ENCODE results near the gene NRGN.
A peak's percentile ranks its signal among the peaks of the same experiment; 100 is the strongest.

The NRGN gene

DNA sequence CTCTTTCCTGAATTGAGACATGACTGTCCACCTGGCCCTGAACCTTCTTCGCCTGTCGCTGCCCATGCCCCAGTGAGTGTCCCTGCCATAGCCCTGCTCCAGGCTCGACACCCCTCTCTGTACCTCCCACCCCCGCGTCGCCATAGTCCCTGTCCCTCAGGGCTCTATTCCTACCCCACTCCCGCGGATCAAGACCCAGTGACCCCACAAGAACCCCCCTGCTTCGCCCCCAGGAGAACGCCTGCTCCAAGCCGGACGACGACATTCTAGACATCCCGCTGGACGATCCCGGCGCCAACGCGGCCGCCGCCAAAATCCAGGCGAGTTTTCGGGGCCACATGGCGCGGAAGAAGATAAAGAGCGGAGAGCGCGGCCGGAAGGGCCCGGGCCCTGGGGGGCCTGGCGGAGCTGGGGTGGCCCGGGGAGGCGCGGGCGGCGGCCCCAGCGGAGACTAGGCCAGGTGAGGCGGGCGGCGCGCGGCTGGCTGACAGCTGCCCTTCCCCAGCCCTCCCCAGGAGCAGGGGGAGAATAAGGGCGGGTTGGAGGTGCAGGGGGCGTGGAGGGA lies 5.6 kb downstream of the NRGN start:
- Histone ChIP-seq H3K4ac (ENCODE audit: low read depth in 1 of 2, low read length in 2 of 2) (no peak overlapping the region), H3K4me3 (ENCODE audit: insufficient read depth in 1 of 2, low read depth in 1 of 2, low read length in 2 of 2) (peak overlapping the region in 1 of 2 experiments; percentile 16), H3K18ac (ENCODE audit: low read depth in 1 of 2, low read length in 2 of 2) (no peak overlapping the region), H3K4me1 (ENCODE audit: control insufficient read depth, insufficient read depth, low read depth, low read length) (peaks cover 31% of the 10 kb centered on the region), H3K23ac (ENCODE audit: low read length in 2 of 2) (peak overlapping the region in 1 of 2 experiments; percentile 36), H2AFZ (ENCODE audit: low read depth, low read length) (no peak overlapping the region), H2BK120ac (ENCODE audit: low read depth, low read length) (no peak overlapping the region), H2AK5ac (ENCODE audit: low read length, severe bottlenecking) (no peak overlapping the region), H3K4me2 (ENCODE audit: low read length, poor library complexity, severe bottlenecking) (no peak overlapping the region), H3K36me3 (ENCODE audit: control insufficient read depth in 1 of 2, insufficient read depth in 2 of 2, low read depth in 1 of 2, low read length in 2 of 2) (no peaks in the 10 kb centered on the region), H2BK12ac (ENCODE audit: low read length in 2 of 2) (no peak overlapping the region), H2BK5ac (ENCODE audit: low read depth, low read length, poor library complexity, severe bottlenecking) (no peak overlapping the region), H3K79me1 (replicated peaks; ENCODE audit: low read length, poor library complexity, severe bottlenecking) (no peaks in the 10 kb centered on the region), H3K27me3 (ENCODE audit: control insufficient read depth in 1 of 2, insufficient read depth in 1 of 2, low read length in 2 of 2) (peaks cover 64 to 98% of the 10 kb centered on the region in 2 experiments), H2BK15ac (ENCODE audit: low read depth, poor library complexity, severe bottlenecking) (no peak overlapping the region), H3K9ac (ENCODE audit: low read length) (no peak overlapping the region), H3K27ac (ENCODE audit: low read length, poor library complexity, severe bottlenecking) (no peak overlapping the region), H3K14ac (ENCODE audit: low read length in 2 of 2) (peak overlapping the region in 1 of 2 experiments; percentile 23), H4K91ac (ENCODE audit: low read length) (no peak overlapping the region), H3K9me3 (ENCODE audit: control insufficient read depth, low read length) (peaks cover 2% of the 10 kb centered on the region), H4K8ac (ENCODE audit: low read length) (no peak overlapping the region)
- no peak for DNase-seq
- WGBS: 3% methylated on average over 37 of the region's 44 CpGs

- Histone ChIP-seq H2AK5ac (ENCODE audit: low read length, severe bottlenecking) (no peak overlapping the region), H3K4me2 (ENCODE audit: low read length, poor library complexity, severe bottlenecking) (peak overlapping the region; percentile 94), H3K27ac (ENCODE audit: low read length, poor library complexity, severe bottlenecking) (no peak overlapping the region), H3K36me3 (ENCODE audit: control insufficient read depth in 1 of 2, insufficient read depth in 2 of 2, low read depth in 1 of 2, low read length in 2 of 2) (no peaks in the 10 kb centered on the region), H3K9me3 (ENCODE audit: control insufficient read depth, low read length) (peaks cover 2% of the 10 kb centered on the region), H2BK120ac (ENCODE audit: low read depth, low read length) (no peak overlapping the region), H2BK5ac (ENCODE audit: low read depth, low read length, poor library complexity, severe bottlenecking) (no peak overlapping the region), H3K4me3 (ENCODE audit: insufficient read depth in 1 of 2, low read depth in 1 of 2, low read length in 2 of 2) (peak overlapping the region; percentile 46 to 78), H3K23ac (ENCODE audit: low read length in 2 of 2) (peak overlapping the region in 1 of 2 experiments; percentile 84), H3K27me3 (ENCODE audit: control insufficient read depth in 1 of 2, insufficient read depth in 1 of 2, low read length in 2 of 2) (peaks cover 64 to 98% of the 10 kb centered on the region in 2 experiments), H3K9ac (ENCODE audit: low read length) (peak overlapping the region; percentile 32), H3K79me1 (replicated peaks; ENCODE audit: low read length, poor library complexity, severe bottlenecking) (no peaks in the 10 kb centered on the region), H2BK12ac (ENCODE audit: low read length in 2 of 2) (no peak overlapping the region), H4K91ac (ENCODE audit: low read length) (no peak overlapping the region), H3K14ac (ENCODE audit: low read length in 2 of 2) (no peak overlapping the region), H2BK15ac (ENCODE audit: low read depth, poor library complexity, severe bottlenecking) (peak overlapping the region; percentile 12), H3K18ac (ENCODE audit: low read depth in 1 of 2, low read length in 2 of 2) (no peak overlapping the region), H2AFZ (ENCODE audit: low read depth, low read length) (peak overlapping the region; percentile 78), H4K8ac (ENCODE audit: low read length) (no peak overlapping the region), H3K4me1 (ENCODE audit: control insufficient read depth, insufficient read depth, low read depth, low read length) (peaks cover 29% of the 10 kb centered on the region), H3K4ac (ENCODE audit: low read depth in 1 of 2, low read length in 2 of 2) (no peak overlapping the region)
- DNase-seq: no peak
- WGBS: 1% methylated on average over 38 of the region's 41 CpGs
Measured at GRCh38 chr11:124745835-124746620, 6.3 kb downstream of the NRGN start.

DNA sequence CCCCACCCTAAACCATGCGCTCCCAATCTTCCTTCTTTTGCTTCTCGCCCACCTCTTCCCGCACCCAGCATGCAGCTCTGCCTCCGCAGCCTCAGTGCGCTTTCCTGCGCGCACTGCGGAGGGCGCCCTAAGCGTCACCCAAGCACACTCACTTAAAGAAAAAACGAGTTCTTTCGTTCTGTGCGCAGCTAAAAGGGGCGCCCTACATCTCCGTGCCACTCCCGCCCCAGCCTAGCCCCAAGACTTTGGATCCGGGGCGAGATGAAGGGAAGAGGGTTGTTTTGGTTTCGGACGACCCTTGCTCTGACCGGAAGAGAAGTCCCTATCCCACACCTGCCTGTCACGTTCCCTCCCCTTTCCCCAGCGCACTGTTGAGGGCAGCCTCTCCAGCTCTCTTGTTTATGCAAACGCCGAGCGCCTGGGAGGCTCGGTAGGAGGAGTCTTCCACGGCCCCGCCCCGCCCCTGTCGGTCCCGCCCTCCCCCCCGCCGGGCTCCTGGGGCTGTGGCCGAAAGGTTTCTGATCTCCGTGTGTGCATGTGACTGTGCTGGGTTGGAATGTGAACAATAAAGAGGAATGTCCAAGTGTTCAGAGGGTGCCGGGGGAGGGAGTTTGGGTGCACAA lies 7.0 kb downstream of the NRGN start:
- Histone ChIP-seq H3K14ac (ENCODE audit: low read length in 2 of 2) (no peak overlapping the region), H2BK5ac (ENCODE audit: low read depth, low read length, poor library complexity, severe bottlenecking) (no peak overlapping the region), H3K9me3 (ENCODE audit: control insufficient read depth, low read length) (peaks cover 2% of the 10 kb centered on the region), H3K9ac (ENCODE audit: low read length) (peak overlapping the region; percentile 32), H3K4me2 (ENCODE audit: low read length, poor library complexity, severe bottlenecking) (peak overlapping the region; percentile 94), H3K4me3 (ENCODE audit: insufficient read depth in 1 of 2, low read depth in 1 of 2, low read length in 2 of 2) (peak overlapping the region; percentile 46 to 78), H4K91ac (ENCODE audit: low read length) (no peak overlapping the region), H3K23ac (ENCODE audit: low read length in 2 of 2) (peak overlapping the region in 1 of 2 experiments; percentile 80), H3K27me3 (ENCODE audit: control insufficient read depth in 1 of 2, insufficient read depth in 1 of 2, low read length in 2 of 2) (peaks cover 64 to 98% of the 10 kb centered on the region in 2 experiments), H3K4ac (ENCODE audit: low read depth in 1 of 2, low read length in 2 of 2) (no peak overlapping the region), H2AFZ (ENCODE audit: low read depth, low read length) (peak overlapping the region; percentile 78), H4K8ac (ENCODE audit: low read length) (no peak overlapping the region), H3K18ac (ENCODE audit: low read depth in 1 of 2, low read length in 2 of 2) (no peak overlapping the region), H2BK120ac (ENCODE audit: low read depth, low read length) (no peak overlapping the region), H3K36me3 (ENCODE audit: control insufficient read depth in 1 of 2, insufficient read depth in 2 of 2, low read depth in 1 of 2, low read length in 2 of 2) (no peaks in the 10 kb centered on the region), H2AK5ac (ENCODE audit: low read length, severe bottlenecking) (no peak overlapping the region), H2BK12ac (ENCODE audit: low read length in 2 of 2) (no peak overlapping the region), H2BK15ac (ENCODE audit: low read depth, poor library complexity, severe bottlenecking) (no peak overlapping the region), H3K27ac (ENCODE audit: low read length, poor library complexity, severe bottlenecking) (no peak overlapping the region), H3K79me1 (replicated peaks; ENCODE audit: low read length, poor library complexity, severe bottlenecking) (no peaks in the 10 kb centered on the region), H3K4me1 (ENCODE audit: control insufficient read depth, insufficient read depth, low read depth, low read length) (peaks cover 29% of the 10 kb centered on the region)
- peak; percentile 74 for DNase-seq
- whole genome bisulfite sequencing: under 1% methylated on average over 32 of the region's 37 CpGs
